CD4-positive, alpha-beta T cell treated with Interleukin-21 for 1 hour (primary cell): ENCODE data around the gene CEP70.
"Not testable (repeated sequence)": the region's sequence is repeated elsewhere in the genome, so short reads cannot be mapped to it uniquely, and the experiment has no call there.

Source experiments
- DNase-seq: peaks from one replicate; pipeline ENCODE4 v3.0.0-alpha.2; 2020

CEP70 gene

GRCh38 chr3:138467931-138468330 lies 126.1 kb downstream of the CEP70 start:
- no peak for DNase-seq

DNA sequence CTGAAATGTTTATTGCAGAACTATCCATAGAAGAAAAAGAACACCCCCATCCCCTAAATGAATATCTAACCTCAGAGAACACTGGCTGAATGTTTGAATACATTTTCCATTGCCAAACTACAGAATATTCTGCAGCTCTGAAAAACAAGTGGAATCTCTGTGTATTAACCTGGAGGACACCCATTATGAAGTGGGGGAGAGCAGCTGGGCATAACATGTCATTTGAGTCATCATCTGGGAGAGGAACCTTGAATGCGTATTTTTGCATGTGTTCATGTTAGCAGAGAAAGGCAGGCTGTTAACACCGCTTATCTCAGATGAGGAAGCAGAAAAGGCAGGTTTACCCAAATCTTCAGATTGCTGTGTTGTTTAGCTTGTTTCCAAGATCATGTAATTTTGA lies 128.1 kb downstream of the CEP70 start:
- no peak for DNase-seq

GRCh38 chr3:138465451-138465850 lies 128.6 kb downstream of the CEP70 start:
- no peak for DNase-seq

DNA sequence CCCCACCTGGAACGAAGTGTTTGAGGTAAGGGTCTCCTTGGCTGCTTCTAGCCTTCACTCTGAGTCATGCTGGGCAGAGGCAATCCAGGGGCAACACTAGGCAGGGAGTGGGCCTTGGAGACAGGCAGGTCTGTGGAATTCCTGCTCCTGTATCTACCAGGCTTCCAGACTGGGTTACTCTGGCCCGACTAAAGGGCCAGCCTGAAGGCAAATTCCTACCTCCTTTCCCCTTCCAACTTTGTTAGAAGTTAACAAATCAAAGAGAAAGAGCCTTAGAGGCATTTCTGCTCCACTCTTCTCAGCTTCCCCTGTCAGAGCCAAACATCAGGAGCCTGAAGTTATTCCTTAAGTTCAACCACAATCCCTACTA lies 129.6 kb downstream of the CEP70 start:
- DNase-seq = no peak

- no peak for DNase-seq
Measured at GRCh38 chr3:138463724-138464490, 130.2 kb downstream of the CEP70 start.

- no peak for DNase-seq
Measured at GRCh38 chr3:138461896-138462295, 132.2 kb downstream of the CEP70 start.

- DNase-seq = no peak
Measured at GRCh38 chr3:138461246-138461645, 132.8 kb downstream of the CEP70 start.

GRCh38 chr3:138460536-138461205 lies 133.4 kb downstream of the CEP70 start:
- no peak for DNase-seq

- no peak for DNase-seq
Measured at GRCh38 chr3:138459619-138460535, 134.2 kb downstream of the CEP70 start.

GRCh38 chr3:138458774-138459499 lies 135.1 kb downstream of the CEP70 start:
- no peak for DNase-seq

DNA sequence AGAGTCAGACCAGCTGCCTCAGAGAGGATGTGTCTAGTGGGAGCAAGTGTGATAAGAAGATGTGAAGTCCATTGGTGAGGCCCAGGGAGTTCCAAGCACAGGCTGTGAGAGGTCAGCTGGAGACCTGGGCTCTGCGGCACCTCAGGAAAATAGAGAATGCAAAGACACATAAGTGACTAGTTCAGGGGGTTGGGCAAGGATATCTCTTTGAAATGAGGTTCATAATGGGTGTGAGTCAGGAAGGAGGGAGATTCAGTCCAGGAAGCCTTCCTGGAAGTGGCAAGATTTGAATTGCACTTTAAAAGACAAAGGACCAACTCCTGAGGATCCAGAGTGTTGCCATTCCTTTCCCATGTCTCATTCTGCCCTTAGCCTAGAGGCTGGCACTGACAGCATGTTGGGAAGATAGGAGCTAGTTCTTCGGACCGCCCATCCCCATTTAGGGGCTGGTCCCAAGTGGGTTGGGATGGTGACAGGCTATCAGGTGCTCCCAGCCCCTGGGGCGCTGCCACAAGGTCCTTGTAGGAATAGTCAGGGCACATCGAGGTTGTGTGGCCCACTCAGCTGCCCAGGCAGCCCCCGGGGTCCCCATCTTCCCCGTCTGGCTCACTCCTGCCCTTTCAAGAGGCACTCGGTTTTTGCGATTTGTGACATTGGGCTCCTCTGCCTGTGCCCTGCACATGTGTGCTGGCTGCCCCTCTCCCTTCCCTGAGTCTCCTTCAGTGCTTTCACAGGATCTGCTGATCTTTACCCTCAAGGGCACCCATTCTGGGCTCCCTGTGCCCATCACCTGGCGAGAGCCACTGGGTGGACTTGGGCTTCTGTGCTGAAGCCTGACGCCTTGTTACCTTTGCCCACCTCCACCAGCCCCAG lies 136.0 kb downstream of the CEP70 start:
- no peak for DNase-seq

- no peak for DNase-seq
Measured at GRCh38 chr3:138456961-138457862, 136.8 kb downstream of the CEP70 start.

DNA sequence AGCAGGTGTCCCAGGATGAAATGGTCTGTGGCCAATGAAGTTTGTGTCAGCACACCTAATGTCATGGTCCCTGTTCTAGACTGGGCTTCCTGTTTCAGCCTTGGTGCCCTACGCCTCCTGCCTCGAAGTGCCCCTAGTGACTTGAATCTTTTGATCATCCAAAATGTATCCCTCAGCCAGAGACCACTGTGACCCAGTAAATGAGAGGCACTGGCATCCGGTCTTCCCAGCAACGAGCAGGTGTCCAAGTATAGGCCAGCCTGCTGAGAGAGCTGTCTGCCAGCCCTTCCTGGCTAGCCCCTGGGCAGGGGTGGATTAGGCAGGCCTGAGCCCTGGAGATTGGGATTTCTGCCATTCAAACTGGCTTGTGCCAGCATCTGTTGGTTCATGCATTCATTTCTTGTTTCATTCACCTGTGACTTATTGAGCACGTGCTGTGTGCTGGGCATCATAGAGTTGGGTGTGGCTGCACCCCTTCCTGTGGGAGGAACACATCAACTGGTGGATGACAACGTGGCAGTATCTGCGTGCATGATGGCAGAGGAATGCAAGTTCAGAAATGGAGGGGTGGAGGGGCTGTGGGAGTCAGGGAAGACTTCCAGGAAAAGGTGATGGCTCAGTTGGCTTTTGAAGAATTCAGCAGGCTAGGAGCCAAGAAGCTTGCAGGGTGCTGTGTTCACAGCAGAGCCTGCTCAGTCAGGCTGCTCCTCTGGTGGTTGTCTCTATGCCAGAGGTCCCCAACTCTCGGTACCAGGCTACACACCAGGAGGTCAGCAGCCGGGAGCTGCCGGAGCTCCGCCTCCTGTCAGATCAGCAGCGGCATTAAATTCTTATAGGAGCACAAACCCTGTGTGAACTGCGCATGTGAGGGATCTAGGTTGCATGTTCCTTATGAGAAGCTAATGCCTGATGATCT lies 138.0 kb downstream of the CEP70 start:
- no peak for DNase-seq

DNA sequence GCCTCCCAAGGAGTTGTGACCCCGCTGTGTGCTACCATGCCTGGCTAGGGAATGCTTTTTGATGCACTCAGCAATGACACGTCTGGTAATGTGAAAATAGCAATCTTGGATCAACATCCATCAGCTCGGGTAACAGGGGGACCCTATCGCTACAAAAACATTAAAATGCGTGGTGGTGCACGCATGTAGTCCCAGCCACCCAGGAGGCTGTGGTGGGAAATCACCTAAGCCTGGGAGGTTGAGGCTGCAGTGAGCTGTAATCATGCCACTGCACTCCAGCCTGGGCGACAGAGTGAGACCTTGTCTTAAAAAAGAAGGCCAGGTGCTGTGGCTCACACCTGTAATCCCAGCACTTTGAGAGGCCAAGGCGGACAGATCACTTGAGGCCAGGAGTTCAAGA lies 140.1 kb downstream of the CEP70 start:
- DNase-seq = not testable (repeated sequence)

DNA sequence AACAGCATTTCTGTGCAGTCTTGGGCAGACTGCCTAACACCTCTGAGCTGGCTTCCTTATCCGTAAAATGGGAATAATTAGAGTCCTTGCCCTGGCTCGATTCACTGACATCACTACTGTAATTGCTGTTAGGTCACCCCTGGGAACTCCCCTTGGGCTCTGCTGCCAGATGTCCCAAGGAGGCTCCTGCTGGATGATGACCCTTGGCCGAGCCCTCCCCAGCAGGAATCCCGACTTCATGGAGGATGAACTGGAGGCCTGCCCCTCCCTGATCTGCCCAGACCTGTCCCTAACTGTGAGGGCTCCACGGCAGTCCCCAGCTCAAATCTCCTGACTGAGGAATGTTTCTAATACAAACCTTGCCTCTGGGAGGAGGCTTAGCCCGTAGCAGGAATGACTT lies 141.6 kb downstream of the CEP70 start:
- DNase-seq = no peak

DNA sequence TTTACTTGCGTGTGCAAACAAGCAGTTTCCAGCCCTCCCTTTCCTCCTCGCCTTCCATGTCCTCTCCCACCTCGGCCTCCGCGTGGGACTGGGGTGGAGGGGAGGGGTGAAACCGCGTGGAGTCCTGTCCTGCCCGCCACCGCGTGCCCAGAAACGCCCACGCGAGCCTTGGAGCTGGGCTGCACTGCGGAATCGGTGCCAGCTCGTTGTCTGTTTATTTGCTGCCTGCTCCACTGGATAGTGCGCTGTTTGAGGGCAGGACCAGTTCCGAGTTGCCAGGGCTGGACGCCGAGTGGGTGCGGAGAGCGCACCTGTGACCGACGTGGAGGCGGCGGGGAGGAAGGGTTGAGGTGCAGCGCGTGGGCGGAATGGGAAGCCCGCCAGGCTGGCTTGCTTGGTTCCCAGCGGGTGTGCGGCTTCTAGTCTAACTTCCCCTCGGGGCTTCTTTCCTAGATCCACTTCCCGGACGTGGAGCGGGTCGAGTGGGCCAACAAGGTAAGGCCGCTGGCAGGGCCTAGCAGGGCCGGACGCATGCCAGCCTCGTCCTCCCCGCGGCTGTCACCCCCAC lies 142.4 kb downstream of the CEP70 start:
- no peak for DNase-seq

GRCh38 chr3:138450704-138451424 lies 143.2 kb downstream of the CEP70 start:
- DNase-seq = no peak

GRCh38 chr3:138450181-138450580 lies 143.9 kb downstream of the CEP70 start:
- DNase-seq = no peak

DNA sequence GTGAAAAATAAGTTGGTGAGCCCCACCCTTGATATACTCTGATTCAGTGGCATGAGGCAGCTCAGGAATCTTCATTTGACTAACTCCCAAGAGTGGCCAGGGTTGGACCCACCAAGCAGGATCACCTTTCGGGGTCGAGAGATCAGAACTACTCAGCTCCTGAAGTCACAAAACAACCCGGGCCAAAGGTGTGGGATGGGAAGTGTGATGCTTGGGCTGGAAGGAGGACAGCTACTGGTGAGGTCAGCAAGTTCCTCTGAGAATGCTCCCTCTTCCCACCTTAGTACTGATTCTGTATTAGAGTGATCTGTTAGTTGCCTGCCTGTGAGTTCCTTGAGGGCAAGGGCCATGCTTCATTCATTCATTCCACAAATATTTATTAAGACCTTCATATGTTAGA lies 144.6 kb downstream of the CEP70 start:
- no peak for DNase-seq
